Kidney epithelial cell (primary cell): Measurements from ENCODE around the gene EXO1. TPM values are rescaled to one million over a fixed set of nuclear protein-coding genes. Genes with fewer than 3 reads are reported as not detected.

Experiments used
- DNase-seq: peaks from one replicate; pipeline ENCODE4 v3.0.0-alpha.2; 2010; ENCODE audit warnings: low read depth
- H3K27me3 ChIP-seq: 2 replicates; pipeline ENCODE4 v1.6.0; 2011; ENCODE audit warnings: low read length; ENCODE audit not compliant: control insufficient read depth, insufficient read depth
- H3K36me3 ChIP-seq: 2 replicates; pipeline ENCODE4 v1.5.1; 2011; ENCODE audit warnings: low read length; ENCODE audit not compliant: control insufficient read depth, insufficient read depth
- H3K4me3 ChIP-seq: 2 replicates; pipeline ENCODE4 v1.5.1; 2011; ENCODE audit warnings: low read depth, mild to moderate bottlenecking, control low read depth, low read length
- total RNA-seq: library from RNA; depleted of rRNA; stranded (reverse); fragments of >200 nt; gene quantifications from 2 replicates; pipeline ENCODE4 v1.2.3, GENCODE V29; 2015
- TF ChIP-seq, protein P1 (sequence below): IDR thresholded peaks from 2 replicates; pipeline ENCODE4 v1.5.1; 2011; ENCODE audit warnings: mild to moderate bottlenecking, moderate library complexity, low read length, control low read depth, inconsistent platforms; ENCODE audit not compliant: insufficient read depth, poor library complexity, severe bottlenecking

The EXO1 gene
- total RNA-seq, 1 donor from 2014 or later, result 4.4 TPM

DNA sequence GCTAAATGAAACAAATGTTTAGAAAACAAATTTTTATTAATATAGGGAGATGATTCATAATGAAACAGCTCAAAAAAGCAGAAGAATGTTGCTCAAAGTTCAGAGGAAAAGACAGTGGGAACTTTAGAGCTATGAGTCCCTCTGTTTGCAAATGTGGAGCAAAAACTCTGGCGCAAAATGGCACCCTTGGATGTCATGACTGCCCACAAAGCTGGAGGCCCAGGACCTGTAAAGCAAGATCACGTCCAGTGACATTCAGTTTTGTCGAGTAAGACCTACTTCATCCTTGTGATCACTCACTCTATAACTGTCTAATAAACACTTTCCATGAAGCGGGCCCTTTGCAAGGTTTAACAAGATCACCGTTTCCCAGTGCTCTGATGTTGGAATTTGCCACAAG is 9.1 kb upstream of the EXO1 start:
- DNase-seq, result no peak
- Histone ChIP-seq H3K27me3 (no peaks in the 10 kb centered on the region), H3K4me3 (no peak overlapping the region), H3K36me3 (no peaks in the 10 kb centered on the region)
- TF ChIP-seq, protein P1, sequence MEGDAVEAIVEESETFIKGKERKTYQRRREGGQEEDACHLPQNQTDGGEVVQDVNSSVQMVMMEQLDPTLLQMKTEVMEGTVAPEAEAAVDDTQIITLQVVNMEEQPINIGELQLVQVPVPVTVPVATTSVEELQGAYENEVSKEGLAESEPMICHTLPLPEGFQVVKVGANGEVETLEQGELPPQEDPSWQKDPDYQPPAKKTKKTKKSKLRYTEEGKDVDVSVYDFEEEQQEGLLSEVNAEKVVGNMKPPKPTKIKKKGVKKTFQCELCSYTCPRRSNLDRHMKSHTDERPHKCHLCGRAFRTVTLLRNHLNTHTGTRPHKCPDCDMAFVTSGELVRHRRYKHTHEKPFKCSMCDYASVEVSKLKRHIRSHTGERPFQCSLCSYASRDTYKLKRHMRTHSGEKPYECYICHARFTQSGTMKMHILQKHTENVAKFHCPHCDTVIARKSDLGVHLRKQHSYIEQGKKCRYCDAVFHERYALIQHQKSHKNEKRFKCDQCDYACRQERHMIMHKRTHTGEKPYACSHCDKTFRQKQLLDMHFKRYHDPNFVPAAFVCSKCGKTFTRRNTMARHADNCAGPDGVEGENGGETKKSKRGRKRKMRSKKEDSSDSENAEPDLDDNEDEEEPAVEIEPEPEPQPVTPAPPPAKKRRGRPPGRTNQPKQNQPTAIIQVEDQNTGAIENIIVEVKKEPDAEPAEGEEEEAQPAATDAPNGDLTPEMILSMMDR, result no peak

GRCh38 chr1:241839369-241839979 is 8.5 kb upstream of the EXO1 start:
- no peak overlapping the region for H3K4me3 ChIP-seq
- DNase-seq, result no peak
- H3K36me3 ChIP-seq, result no peaks in the 10 kb centered on the region
- H3K27me3 ChIP-seq, result no peaks in the 10 kb centered on the region
- TF ChIP-seq, protein P1, result no peak

DNA sequence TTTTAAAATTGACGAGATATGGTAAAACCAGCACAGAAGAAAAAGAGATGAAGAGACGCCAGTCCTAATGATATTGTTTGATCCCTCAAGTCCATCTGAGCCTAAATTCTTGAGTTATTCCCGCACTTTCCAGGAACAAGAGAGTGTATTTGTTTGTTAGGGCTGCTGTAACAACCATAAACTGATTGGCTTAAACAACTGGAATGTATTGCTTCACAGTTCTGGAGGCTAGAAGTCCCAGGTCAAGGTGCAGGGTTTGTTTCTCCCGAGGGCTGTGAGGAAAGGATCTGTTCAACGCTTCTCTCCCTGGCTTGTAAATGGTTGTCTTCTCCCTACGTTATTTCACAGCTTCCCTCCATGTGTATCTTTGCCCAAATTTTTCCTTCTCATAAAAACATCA is 7.8 kb upstream of the EXO1 start:
- no peak for DNase-seq
- Histone ChIP-seq H3K36me3 (no peaks in the 10 kb centered on the region), H3K27me3 (no peaks in the 10 kb centered on the region), H3K4me3 (no peak overlapping the region)
- TF ChIP-seq, protein P1, result no peak

DNA sequence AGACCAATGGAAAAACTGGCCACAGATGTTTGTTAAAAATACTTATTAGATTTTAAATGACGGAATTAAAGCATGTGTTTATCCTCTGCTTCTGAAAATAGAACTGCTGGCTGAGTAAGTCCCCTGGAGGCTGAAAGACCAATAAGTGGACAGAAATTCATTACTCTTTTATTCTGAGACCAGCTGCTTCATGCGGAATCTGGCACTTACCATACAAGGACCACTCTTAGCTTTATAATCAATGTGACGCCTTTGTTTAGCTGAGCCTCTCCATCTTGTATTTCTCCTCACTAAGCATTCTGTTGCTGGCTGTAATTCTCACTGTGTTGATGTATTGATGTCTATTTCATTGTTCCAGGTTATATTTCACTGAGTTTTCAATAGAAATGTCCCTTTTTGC is 6.3 kb upstream of the EXO1 start:
- H3K4me3 ChIP-seq, result no peak overlapping the region
- H3K27me3 ChIP-seq, result no peaks in the 10 kb centered on the region
- H3K36me3 ChIP-seq, result no peaks in the 10 kb centered on the region
- TF ChIP-seq, protein P1, result no peak
- DNase-seq, result no peak

DNA sequence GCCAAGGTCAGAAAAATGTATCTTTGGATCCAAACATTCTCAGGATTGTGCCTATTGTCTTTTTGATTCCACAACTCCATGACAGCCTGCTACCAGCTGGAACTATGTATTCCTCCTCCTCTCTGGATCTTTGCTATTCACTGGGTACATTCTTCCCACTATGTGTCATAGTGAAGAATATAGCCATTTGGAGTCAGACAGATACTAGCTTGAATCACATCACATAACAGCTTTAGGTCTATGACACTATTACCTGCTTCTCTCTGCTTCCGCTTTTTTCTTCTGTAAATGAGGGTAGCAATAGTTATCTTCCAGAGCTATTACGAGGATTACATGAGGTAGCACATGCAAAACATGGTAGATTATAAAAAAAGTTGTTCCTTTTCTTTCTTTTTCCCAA is 5.4 kb upstream of the EXO1 start:
- H3K4me3 ChIP-seq, result no peak overlapping the region
- no peak for DNase-seq
- no peaks in the 10 kb centered on the region for H3K36me3 ChIP-seq
- no peaks in the 10 kb centered on the region for H3K27me3 ChIP-seq
- TF ChIP-seq, protein P1, result no peak

DNA sequence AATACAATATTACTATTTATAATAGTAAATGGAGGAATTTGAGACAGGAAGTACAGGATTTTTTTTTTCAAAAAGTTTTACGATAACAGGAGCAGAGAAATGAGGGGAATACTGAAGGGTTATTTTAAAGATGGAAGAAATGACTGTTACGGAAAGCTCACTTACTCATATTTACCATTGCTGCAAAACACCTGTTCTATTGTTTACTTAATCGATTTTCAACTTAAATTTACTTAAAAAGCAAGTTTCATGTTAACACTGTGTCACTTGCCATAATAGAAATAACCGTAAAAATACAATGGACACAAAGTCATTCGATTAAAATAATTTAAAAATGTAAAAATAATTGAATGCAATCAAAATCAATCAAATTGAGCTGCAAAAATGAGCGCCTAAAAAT is 3.4 kb upstream of the EXO1 start:
- no peaks in the 10 kb centered on the region for H3K36me3 ChIP-seq
- no peak overlapping the region for H3K4me3 ChIP-seq
- TF ChIP-seq, protein P1, result no peak
- no peaks in the 10 kb centered on the region for H3K27me3 ChIP-seq
- no peak for DNase-seq
